Mesendoderm (in vitro differentiated cells): ENCODE data around the gene ERICH4.

Experiments
- DNase-seq: peaks from one replicate; pipeline ENCODE4 v3.0.0; 2013
- H2AK5ac ChIP-seq: 2 replicates; pipeline ENCODE4 v1.6.1; 2013; ENCODE audit warnings: low read length, inconsistent platforms
- H2BK120ac ChIP-seq: 2 replicates; pipeline ENCODE4 v1.6.1; 2013; ENCODE audit warnings: low read depth, mild to moderate bottlenecking, low read length, moderate library complexity, mixed read lengths
- H2BK15ac ChIP-seq: replicated peaks from 2 replicates; pipeline ENCODE4 v1.6.1; 2013; ENCODE audit warnings: low read depth, mild to moderate bottlenecking, moderate library complexity
- H2BK5ac ChIP-seq: 2 replicates; pipeline ENCODE4 v1.6.1; 2013; ENCODE audit warnings: low read length, inconsistent platforms
- H3K18ac ChIP-seq: 2 replicates; pipeline ENCODE4 v1.6.1; 2013; ENCODE audit warnings: mild to moderate bottlenecking, low read length, mixed read lengths
- H3K23ac ChIP-seq: one replicate; pipeline ENCODE4 v1.6.1; 2013; ENCODE audit warnings: low read length
- H3K27ac ChIP-seq: 2 replicates; pipeline ENCODE4 v1.5.1; 2013; ENCODE audit warnings: low read depth, mild to moderate bottlenecking, inconsistent platforms, low read length, moderate library complexity
- H3K27me3 ChIP-seq: 2 replicates; pipeline ENCODE4 v1.6.1; 2013; ENCODE audit warnings: low read length, control low read depth, mild to moderate bottlenecking, inconsistent platforms; ENCODE audit not compliant: insufficient read depth, poor library complexity
- H3K36me3 ChIP-seq: 2 replicates; pipeline ENCODE4 v1.6.1; 2013; ENCODE audit warnings: low read length, inconsistent platforms; ENCODE audit not compliant: control insufficient read depth, insufficient read depth
- H3K4ac ChIP-seq: one replicate; pipeline ENCODE4 v1.6.1; 2013; ENCODE audit warnings: low read depth, mild to moderate bottlenecking, low read length, moderate library complexity
- H3K4me1 ChIP-seq: 2 replicates; pipeline ENCODE4 v1.6.1; 2013; ENCODE audit warnings: low read depth, low read length, inconsistent platforms; ENCODE audit not compliant: control insufficient read depth
- H3K4me2 ChIP-seq: 2 replicates; pipeline ENCODE4 v1.6.1; 2013; ENCODE audit warnings: low read length
- H3K4me3 ChIP-seq: 2 replicates; pipeline ENCODE4 v1.5.1; 2013; ENCODE audit warnings: mild to moderate bottlenecking, low read length
- H3K56ac ChIP-seq: one replicate; pipeline ENCODE4 v1.6.1; 2013; ENCODE audit warnings: low read length
- H3K79me1 ChIP-seq: 2 replicates; pipeline ENCODE4 v1.6.1; 2013; ENCODE audit warnings: low read length, inconsistent platforms
- H3K79me2 ChIP-seq: 2 replicates; pipeline ENCODE4 v1.6.1; 2013; ENCODE audit warnings: mild to moderate bottlenecking, low read length; ENCODE audit not compliant: control insufficient read depth, insufficient read depth
- H3K9ac ChIP-seq: 2 replicates; pipeline ENCODE4 v1.6.1; 2013; ENCODE audit warnings: low read length, inconsistent platforms
- H4K5ac ChIP-seq: one replicate; pipeline ENCODE4 v1.6.1; 2013; ENCODE audit warnings: low read length
- H4K8ac ChIP-seq: one replicate; pipeline ENCODE4 v1.6.1; 2013; ENCODE audit warnings: low read depth, mild to moderate bottlenecking, control low read depth, low read length, moderate library complexity
- WGBS: extraction: QIAGEN DNeasy Blood & Tissue Kit; methylation state at CpG from one replicate; pipeline ENCODE4 v1.1.7; 2013; ENCODE audit warnings: low lambda C conversion rate, missing lambda C conversion rate; ENCODE audit not compliant: insufficient coverage; ENCODE audit errors: extremely low coverage; 5-methylcytosine and 5-hydroxymethylcytosine counted together

ERICH4 gene

DNA sequence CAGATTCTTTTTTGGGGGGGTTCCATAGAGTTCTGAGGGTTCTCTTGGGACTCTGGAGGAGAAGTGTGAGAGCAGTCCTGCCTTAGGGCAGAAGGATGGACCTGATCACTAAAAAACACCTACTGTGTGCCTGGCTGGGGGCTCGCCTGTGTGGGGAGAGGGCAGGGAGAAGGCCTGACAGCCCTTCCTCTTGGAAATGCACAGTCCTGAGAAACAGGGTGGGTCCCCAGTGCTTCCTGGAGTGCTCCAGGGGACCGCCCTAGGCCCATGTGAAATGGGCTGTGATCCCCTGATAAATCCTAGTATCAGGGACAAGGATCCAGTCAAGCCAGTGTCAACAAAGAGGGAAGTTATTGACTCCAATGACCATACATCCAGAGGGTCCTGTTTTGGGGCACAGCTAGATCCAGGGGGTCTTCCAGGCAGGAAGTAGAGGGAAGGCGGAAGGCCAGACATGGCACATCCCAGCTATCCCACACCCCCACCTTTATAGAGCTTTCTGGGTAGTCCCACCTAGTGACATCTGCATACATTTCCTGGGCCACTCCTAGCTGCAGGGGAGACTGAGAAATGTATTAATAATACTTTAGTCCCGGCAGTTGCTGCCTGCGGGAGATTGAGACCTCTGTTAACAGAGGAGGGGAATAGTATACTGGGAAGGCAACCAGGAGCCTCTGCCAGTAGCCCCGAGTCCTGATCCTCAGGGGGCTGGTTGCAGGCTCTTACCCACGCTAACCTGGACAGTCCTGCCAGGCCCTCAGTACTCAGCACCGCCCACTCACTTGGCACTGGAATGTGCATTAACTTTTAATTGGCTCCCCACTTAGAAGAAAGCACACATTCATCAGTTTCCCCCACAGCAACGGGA is 31.6 kb upstream of the ERICH4 start:
- no peak for DNase-seq
- no peak overlapping the region for H3K9ac ChIP-seq
- H4K8ac ChIP-seq, result no peak overlapping the region
- H3K18ac ChIP-seq, result no peak overlapping the region
- peaks cover 5% of the 10 kb centered on the region for H3K4me1 ChIP-seq
- H2BK120ac ChIP-seq, result no peak overlapping the region
- H3K56ac ChIP-seq, result no peak overlapping the region
- H3K27me3 ChIP-seq, result no peaks in the 10 kb centered on the region
- no peak overlapping the region for H3K27ac ChIP-seq
- no peaks in the 10 kb centered on the region for H3K36me3 ChIP-seq
- no peak overlapping the region for H2BK5ac ChIP-seq
- H3K4me3 ChIP-seq, result no peak overlapping the region
- no peaks in the 10 kb centered on the region for H3K79me2 ChIP-seq
- H3K4me2 ChIP-seq, result no peak overlapping the region
- no peaks in the 10 kb centered on the region for H3K79me1 ChIP-seq
- no peak overlapping the region for H4K5ac ChIP-seq
- no peak overlapping the region for H3K23ac ChIP-seq
- no peak overlapping the region for H2BK15ac ChIP-seq
- H2AK5ac ChIP-seq, result no peak overlapping the region
- no peak overlapping the region for H3K4ac ChIP-seq
- no CpG with 5 or more reads among the region's 9 CpGs for WGBS

DNA sequence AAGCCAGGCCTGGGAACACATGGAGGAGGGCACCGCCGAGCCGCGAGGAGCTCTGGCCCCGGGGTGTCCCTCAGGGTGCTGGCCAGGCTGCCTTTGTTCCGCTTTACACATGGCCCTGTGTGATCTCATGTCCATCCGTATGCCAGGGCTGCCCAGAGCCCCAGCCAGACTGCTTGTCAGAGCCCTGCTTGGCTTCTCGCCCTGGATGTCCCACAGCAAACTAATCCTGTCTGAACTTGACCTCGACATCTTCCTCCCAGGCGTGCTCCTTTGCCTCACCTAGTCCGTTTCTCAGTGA is 31.0 kb upstream of the ERICH4 start:
- Histone ChIP-seq H2BK15ac (no peak overlapping the region), H3K18ac (no peak overlapping the region), H3K27ac (no peak overlapping the region), H3K4me1 (peaks cover 5% of the 10 kb centered on the region), H3K23ac (no peak overlapping the region), H3K4me3 (no peak overlapping the region), H2BK5ac (no peak overlapping the region), H4K5ac (no peak overlapping the region), H4K8ac (no peak overlapping the region), H3K4ac (no peak overlapping the region), H2AK5ac (no peak overlapping the region), H3K79me1 (no peaks in the 10 kb centered on the region), H2BK120ac (no peak overlapping the region), H3K4me2 (no peak overlapping the region), H3K27me3 (no peaks in the 10 kb centered on the region), H3K79me2 (no peaks in the 10 kb centered on the region), H3K36me3 (no peaks in the 10 kb centered on the region), H3K9ac (no peak overlapping the region), H3K56ac (no peak overlapping the region)
- no peak for DNase-seq
- WGBS, result no CpG with 5 or more reads among the region's 11 CpGs

GRCh38 chr19:41412953-41413352 is 30.0 kb upstream of the ERICH4 start:
- no peak overlapping the region for H3K9ac ChIP-seq
- no peak overlapping the region for H4K8ac ChIP-seq
- H3K18ac ChIP-seq, result no peak overlapping the region
- no peak overlapping the region for H3K27ac ChIP-seq
- no peak overlapping the region for H2BK120ac ChIP-seq
- no peaks in the 10 kb centered on the region for H3K36me3 ChIP-seq
- no peak overlapping the region for H2AK5ac ChIP-seq
- no peak overlapping the region for H3K23ac ChIP-seq
- no peak for DNase-seq
- WGBS, result no CpG with 5 or more reads among the region's 5 CpGs
- no peak overlapping the region for H3K4me3 ChIP-seq
- no peak overlapping the region for H2BK5ac ChIP-seq
- no peak overlapping the region for H2BK15ac ChIP-seq
- H3K79me1 ChIP-seq, result no peaks in the 10 kb centered on the region
- H3K4ac ChIP-seq, result no peak overlapping the region
- H3K79me2 ChIP-seq, result no peaks in the 10 kb centered on the region
- no peaks in the 10 kb centered on the region for H3K27me3 ChIP-seq
- H3K4me2 ChIP-seq, result no peak overlapping the region
- no peaks in the 10 kb centered on the region for H3K4me1 ChIP-seq
- no peak overlapping the region for H4K5ac ChIP-seq
- no peak overlapping the region for H3K56ac ChIP-seq

- Histone ChIP-seq H3K9ac (no peak overlapping the region), H2BK5ac (no peak overlapping the region), H3K18ac (no peak overlapping the region), H3K36me3 (no peaks in the 10 kb centered on the region), H2AK5ac (no peak overlapping the region), H2BK15ac (no peak overlapping the region), H3K27ac (no peak overlapping the region), H3K4me1 (no peaks in the 10 kb centered on the region), H3K23ac (no peak overlapping the region), H3K27me3 (no peaks in the 10 kb centered on the region), H3K79me1 (no peaks in the 10 kb centered on the region), H3K4me2 (no peak overlapping the region), H3K4me3 (no peak overlapping the region), H3K79me2 (no peaks in the 10 kb centered on the region), H4K8ac (no peak overlapping the region), H4K5ac (no peak overlapping the region), H3K56ac (no peak overlapping the region), H2BK120ac (no peak overlapping the region), H3K4ac (no peak overlapping the region)
- DNase-seq, result no peak
- no CpG with 5 or more reads among the region's 10 CpGs for WGBS
Observed at GRCh38 chr19:41413947-41414346, 29.0 kb upstream of the ERICH4 start.

DNA sequence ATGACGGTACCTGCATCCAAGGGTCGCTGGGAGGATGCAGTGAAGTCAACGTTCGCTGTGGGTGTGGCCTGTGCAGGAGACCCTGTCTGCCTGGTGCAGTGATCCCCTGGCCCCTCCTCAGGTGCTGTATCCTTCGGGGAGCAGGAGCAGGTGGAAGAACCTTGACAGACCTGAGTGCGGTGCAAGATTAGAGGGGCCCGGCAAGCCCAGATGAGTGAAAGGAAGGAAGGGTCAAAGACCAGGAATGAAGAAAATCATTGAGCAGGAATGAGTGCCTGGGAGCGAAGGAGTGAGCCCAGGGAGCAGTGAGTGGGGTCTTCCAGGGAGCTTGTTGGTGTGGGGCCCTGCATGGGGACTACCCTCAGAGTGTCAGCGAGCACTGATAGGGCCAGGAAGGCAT is 28.5 kb upstream of the ERICH4 start:
- no peak overlapping the region for H3K9ac ChIP-seq
- H3K4me2 ChIP-seq, result no peak overlapping the region
- H2BK15ac ChIP-seq, result no peak overlapping the region
- no peak overlapping the region for H4K8ac ChIP-seq
- H3K56ac ChIP-seq, result no peak overlapping the region
- H3K79me2 ChIP-seq, result no peaks in the 10 kb centered on the region
- H3K79me1 ChIP-seq, result no peaks in the 10 kb centered on the region
- no peak overlapping the region for H2BK5ac ChIP-seq
- no peak overlapping the region for H3K4me3 ChIP-seq
- H3K4me1 ChIP-seq, result no peaks in the 10 kb centered on the region
- H3K27ac ChIP-seq, result no peak overlapping the region
- H4K5ac ChIP-seq, result no peak overlapping the region
- no peak overlapping the region for H3K18ac ChIP-seq
- no peak overlapping the region for H2AK5ac ChIP-seq
- no peak overlapping the region for H3K4ac ChIP-seq
- no peaks in the 10 kb centered on the region for H3K27me3 ChIP-seq
- no peaks in the 10 kb centered on the region for H3K36me3 ChIP-seq
- H3K23ac ChIP-seq, result no peak overlapping the region
- WGBS, result no CpG with 5 or more reads among the region's 9 CpGs
- H2BK120ac ChIP-seq, result no peak overlapping the region
- no peak for DNase-seq

- no peak overlapping the region for H3K27ac ChIP-seq
Observed at GRCh38 chr19:41415154-41415571, 27.8 kb upstream of the ERICH4 start.

More at GRCh38 chr19:41415154-41415571, 27.8 kb upstream of the ERICH4 start:
- Histone ChIP-seq H3K4me1 (no peaks in the 10 kb centered on the region), H3K18ac (no peak overlapping the region), H3K9ac (no peak overlapping the region), H2BK15ac (no peak overlapping the region), H3K4me2 (no peak overlapping the region), H3K4ac (no peak overlapping the region), H3K36me3 (no peaks in the 10 kb centered on the region), H2BK5ac (no peak overlapping the region), H3K4me3 (no peak overlapping the region), H2AK5ac (no peak overlapping the region), H4K8ac (no peak overlapping the region), H3K79me1 (no peaks in the 10 kb centered on the region), H3K27me3 (no peaks in the 10 kb centered on the region), H3K79me2 (no peaks in the 10 kb centered on the region), H4K5ac (no peak overlapping the region), H3K23ac (no peak overlapping the region), H2BK120ac (no peak overlapping the region), H3K56ac (no peak overlapping the region)
- DNase-seq, result no peak
- WGBS, result no CpG with 5 or more reads among the region's 9 CpGs
